Measurements from ENCODE around the gene EYA2. TPM values are rescaled to one million over a fixed set of nuclear protein-coding genes. Genes with fewer than 3 reads are reported as not detected.

Gene EYA2
- total RNA-seq, 1 donor from 2014 or later: 15.4 TPM

- H3K27me3 ChIP-seq: no peaks in the 10 kb centered on the region
- H3K36me3 ChIP-seq: no peaks in the 10 kb centered on the region
- no peaks in the 10 kb centered on the region for H3K4me1 ChIP-seq
- H3K27ac ChIP-seq: no peak overlapping the region
- peaks cover 0 to 7% of the 10 kb centered on the region in 2 donors for H3K9me3 ChIP-seq
- intact Hi-C loops (cut with DNase I): no loop called here
- TF ChIP-seq CTCF (IDR thresholded peaks at IDR 0.05): no peak
- DNase-seq (ENCODE audit: low spot score in 2 of 2): no peak
- no peak overlapping the region for H3K4me3 ChIP-seq
Measured at GRCh38 chr20:46979603-46980241, 85.1 kb downstream of the EYA2 start.

- H3K27ac ChIP-seq: no peak overlapping the region
- H3K27me3 ChIP-seq: no peaks in the 10 kb centered on the region
- H3K9me3 ChIP-seq: peaks cover 0 to 7% of the 10 kb centered on the region in 2 donors
- DNase-seq (ENCODE audit: low spot score in 2 of 2): no peak
- no peaks in the 10 kb centered on the region for H3K36me3 ChIP-seq
- intact Hi-C loops (cut with DNase I): no loop called here
- no peak overlapping the region for H3K4me3 ChIP-seq
- H3K4me1 ChIP-seq: no peaks in the 10 kb centered on the region
- no peak for TF ChIP-seq CTCF (IDR thresholded peaks at IDR 0.05)
Measured at GRCh38 chr20:46981184-46981583, 86.5 kb downstream of the EYA2 start.

GRCh38 chr20:46983466-46983865, 88.8 kb downstream of the EYA2 start:
- Histone ChIP-seq H3K9me3 (peaks cover 0 to 7% of the 10 kb centered on the region in 2 donors), H3K27ac (no peak overlapping the region), H3K4me1 (no peaks in the 10 kb centered on the region), H3K27me3 (no peaks in the 10 kb centered on the region), H3K4me3 (no peak overlapping the region), H3K36me3 (no peaks in the 10 kb centered on the region)
- no peak for DNase-seq (ENCODE audit: low spot score in 2 of 2)
- intact Hi-C loops (cut with DNase I): no loop called here
- no peak for TF ChIP-seq CTCF (IDR thresholded peaks at IDR 0.05)

- intact Hi-C loops (cut with DNase I): no loop called here
Measured at GRCh38 chr20:46984405-46984804, 89.8 kb downstream of the EYA2 start.

GRCh38 chr20:46985250-46985649, 90.6 kb downstream of the EYA2 start:
- H3K27ac ChIP-seq: no peak overlapping the region
- H3K27me3 ChIP-seq: no peaks in the 10 kb centered on the region
- H3K4me3 ChIP-seq: no peak overlapping the region
- peaks cover 0 to 7% of the 10 kb centered on the region in 2 donors for H3K9me3 ChIP-seq
- no peak for DNase-seq (ENCODE audit: low spot score in 2 of 2)
- TF ChIP-seq CTCF (IDR thresholded peaks at IDR 0.05): no peak
- no peaks in the 10 kb centered on the region for H3K36me3 ChIP-seq
- intact Hi-C loops (cut with DNase I): no loop called here
- no peaks in the 10 kb centered on the region for H3K4me1 ChIP-seq

More at GRCh38 chr20:46984405-46984804, 89.8 kb downstream of the EYA2 start:
- Histone ChIP-seq H3K4me3 (no peak overlapping the region), H3K27me3 (no peaks in the 10 kb centered on the region), H3K27ac (no peak overlapping the region), H3K9me3 (peaks cover 0 to 7% of the 10 kb centered on the region in 2 donors), H3K4me1 (no peaks in the 10 kb centered on the region), H3K36me3 (no peaks in the 10 kb centered on the region)
- no peak for TF ChIP-seq CTCF (IDR thresholded peaks at IDR 0.05)
- no peak for DNase-seq (ENCODE audit: low spot score in 2 of 2)

GRCh38 chr20:46985671-46986070, 91.0 kb downstream of the EYA2 start:
- Histone ChIP-seq H3K27ac (no peak overlapping the region), H3K4me1 (no peaks in the 10 kb centered on the region), H3K4me3 (no peak overlapping the region), H3K36me3 (no peaks in the 10 kb centered on the region), H3K9me3 (peaks cover 0 to 7% of the 10 kb centered on the region in 2 donors), H3K27me3 (no peaks in the 10 kb centered on the region)
- no peak for DNase-seq (ENCODE audit: low spot score in 2 of 2)
- intact Hi-C loops (cut with DNase I): no loop called here
- TF ChIP-seq CTCF (IDR thresholded peaks at IDR 0.05): no peak
